Endothelial cell (in vitro differentiated cells): ENCODE data around the gene ARHGAP11B.
"Not testable (repeated sequence)": the region's sequence is repeated elsewhere in the genome, so short reads cannot be mapped to it uniquely, and the experiment has no call there.

Experiments used
- DNase-seq: peaks from one replicate; pipeline ENCODE4 v3.0.0; 2021; ENCODE audit warnings: low spot score
- H3K27ac Mint-ChIP-seq: one replicate; pipeline ENCODE4 v1.8.0; 2021; ENCODE audit warnings: mixed read lengths, inconsistent platforms; ENCODE audit not compliant: unreplicated experiment
- H3K27me3 Mint-ChIP-seq: one replicate; pipeline ENCODE4 v1.8.0; 2021; ENCODE audit warnings: mild to moderate bottlenecking, moderate library complexity, mixed read lengths, inconsistent platforms; ENCODE audit not compliant: unreplicated experiment
- H3K36me3 Mint-ChIP-seq: one replicate; pipeline ENCODE4 v1.8.0; 2021; ENCODE audit warnings: mild to moderate bottlenecking, low read depth, mixed read lengths, inconsistent platforms; ENCODE audit not compliant: unreplicated experiment
- H3K4me1 Mint-ChIP-seq: one replicate; pipeline ENCODE4 v1.8.0; 2021; ENCODE audit warnings: mild to moderate bottlenecking, mixed read lengths, inconsistent platforms; ENCODE audit not compliant: unreplicated experiment
- H3K4me3 Mint-ChIP-seq: one replicate; pipeline ENCODE4 v1.8.0; 2021; ENCODE audit warnings: mild to moderate bottlenecking, mixed read lengths, inconsistent platforms; ENCODE audit not compliant: unreplicated experiment
- H3K9me3 Mint-ChIP-seq: one replicate; pipeline ENCODE4 v1.8.0; 2021; ENCODE audit warnings: mixed read lengths, inconsistent platforms; ENCODE audit not compliant: unreplicated experiment
- long read RNA-seq: library from polyadenylated mRNA; unstranded; transcript quantifications from one replicate; pipeline ENCODE4 v2.0.0, GENCODE V29; 2020; ENCODE audit not compliant: unreplicated experiment
- TF ChIP-seq, protein P1 (sequence below): fragments of 200-600 bp; sonication (generic); IDR thresholded peaks from one replicate; pipeline ENCODE4 v1.5.0; 2021; ENCODE audit warnings: antibody characterized with exemption; ENCODE audit not compliant: unreplicated experiment

ARHGAP11B gene
- long read RNA-seq, partial matches to known transcripts: 2 of 5 reads
- long read RNA-seq, other reads (novel, unspliced or antisense): 2 of 5 reads

GRCh38 chr15:30625436-30626193 lies at the start of gene ARHGAP11B:
TSS of gene ARHGAP11B (plus strand) at chr15:30626128.
- peak within 1 kb of the TSS; percentile 98 for H3K4me3 Mint-ChIP-seq
- not testable (repeated sequence) for H3K9me3 Mint-ChIP-seq, H3K36me3 Mint-ChIP-seq, H3K27me3 Mint-ChIP-seq
- H3K27ac Mint-ChIP-seq: peak within 1 kb of the TSS; percentile 98
- H3K4me1 Mint-ChIP-seq: peaks cover 11% of the 10 kb centered on the region
- DNase-seq: peak; percentile 89

DNA sequence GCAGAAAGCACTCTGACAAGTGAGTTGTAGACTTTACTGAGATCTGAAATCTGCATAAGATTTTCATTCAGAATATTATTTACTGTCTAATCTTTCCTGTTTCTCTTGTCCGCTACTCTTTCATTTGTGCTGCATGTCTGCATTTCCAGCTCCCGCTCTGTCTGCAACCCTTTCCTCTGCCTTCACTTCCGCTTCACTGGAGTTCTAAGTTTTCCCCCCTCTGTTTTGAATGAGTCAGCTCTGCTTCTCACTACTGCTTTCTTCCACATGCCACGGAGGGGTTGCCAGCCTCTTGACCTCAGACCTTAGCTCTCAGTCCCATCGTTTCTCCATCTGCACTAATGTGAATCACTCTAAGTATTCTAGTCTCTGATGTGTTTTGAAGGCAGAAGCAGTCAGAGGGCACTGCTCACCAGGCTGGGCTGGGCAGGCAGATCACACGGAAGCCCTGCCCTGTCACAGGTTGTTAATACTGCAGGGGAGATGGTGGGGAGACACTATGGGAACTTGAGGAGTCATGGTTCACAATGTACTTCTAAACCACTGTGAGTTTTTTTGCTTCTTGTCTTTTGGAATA lies 46.4 kb upstream of the ARHGAP11B start:
- not testable (repeated sequence) for H3K9me3 Mint-ChIP-seq, H3K4me1 Mint-ChIP-seq, DNase-seq, H3K27me3 Mint-ChIP-seq, H3K36me3 Mint-ChIP-seq, H3K27ac Mint-ChIP-seq, H3K4me3 Mint-ChIP-seq

GRCh38 chr15:30580716-30581115 lies 45.2 kb upstream of the ARHGAP11B start:
- H3K27ac Mint-ChIP-seq, DNase-seq, H3K36me3 Mint-ChIP-seq, H3K27me3 Mint-ChIP-seq, H3K4me3 Mint-ChIP-seq, H3K4me1 Mint-ChIP-seq, H3K9me3 Mint-ChIP-seq: not testable (repeated sequence)

GRCh38 chr15:30598953-30599352 lies 27.0 kb upstream of the ARHGAP11B start:
- not testable (repeated sequence) for H3K36me3 Mint-ChIP-seq, H3K4me1 Mint-ChIP-seq, DNase-seq, H3K9me3 Mint-ChIP-seq, H3K27me3 Mint-ChIP-seq, H3K4me3 Mint-ChIP-seq, H3K27ac Mint-ChIP-seq

GRCh38 chr15:30603796-30604195 lies 22.1 kb upstream of the ARHGAP11B start, which contains the start of gene GOLGA8H:
TSS of gene GOLGA8H (plus strand) at chr15:30604028. CDS start at chr15:30604126, 98 bp downstream.
- not testable (repeated sequence) for H3K4me1 Mint-ChIP-seq, DNase-seq, H3K27ac Mint-ChIP-seq, H3K9me3 Mint-ChIP-seq, H3K27me3 Mint-ChIP-seq, H3K36me3 Mint-ChIP-seq, H3K4me3 Mint-ChIP-seq

DNA sequence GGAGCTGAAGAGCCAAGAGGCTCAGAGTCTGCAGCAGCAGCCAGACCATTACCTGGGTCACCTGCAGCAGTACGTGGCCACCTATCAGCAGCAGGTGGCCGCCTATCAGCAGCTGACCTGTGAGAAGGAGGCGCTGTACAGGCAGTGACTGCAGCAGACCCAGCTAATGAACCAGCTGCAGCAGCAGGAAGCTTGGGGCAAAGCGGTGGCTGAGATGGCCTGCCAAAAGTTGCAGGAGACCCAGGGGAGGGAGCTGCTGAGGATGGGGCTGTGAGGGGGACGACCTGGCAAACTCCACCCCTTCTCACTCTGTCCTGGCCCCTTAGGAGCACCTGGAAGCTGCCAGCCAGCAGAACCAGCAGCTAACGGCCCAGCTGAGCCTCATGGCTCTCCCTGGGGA lies 13.7 kb upstream of the ARHGAP11B start:
- not testable (repeated sequence) for H3K36me3 Mint-ChIP-seq, H3K27ac Mint-ChIP-seq, H3K4me1 Mint-ChIP-seq, H3K27me3 Mint-ChIP-seq, H3K9me3 Mint-ChIP-seq, DNase-seq, H3K4me3 Mint-ChIP-seq

- DNase-seq, H3K4me3 Mint-ChIP-seq, H3K27me3 Mint-ChIP-seq, H3K27ac Mint-ChIP-seq, H3K36me3 Mint-ChIP-seq, H3K4me1 Mint-ChIP-seq, H3K9me3 Mint-ChIP-seq: not testable (repeated sequence)
- TF ChIP-seq, protein P1, sequence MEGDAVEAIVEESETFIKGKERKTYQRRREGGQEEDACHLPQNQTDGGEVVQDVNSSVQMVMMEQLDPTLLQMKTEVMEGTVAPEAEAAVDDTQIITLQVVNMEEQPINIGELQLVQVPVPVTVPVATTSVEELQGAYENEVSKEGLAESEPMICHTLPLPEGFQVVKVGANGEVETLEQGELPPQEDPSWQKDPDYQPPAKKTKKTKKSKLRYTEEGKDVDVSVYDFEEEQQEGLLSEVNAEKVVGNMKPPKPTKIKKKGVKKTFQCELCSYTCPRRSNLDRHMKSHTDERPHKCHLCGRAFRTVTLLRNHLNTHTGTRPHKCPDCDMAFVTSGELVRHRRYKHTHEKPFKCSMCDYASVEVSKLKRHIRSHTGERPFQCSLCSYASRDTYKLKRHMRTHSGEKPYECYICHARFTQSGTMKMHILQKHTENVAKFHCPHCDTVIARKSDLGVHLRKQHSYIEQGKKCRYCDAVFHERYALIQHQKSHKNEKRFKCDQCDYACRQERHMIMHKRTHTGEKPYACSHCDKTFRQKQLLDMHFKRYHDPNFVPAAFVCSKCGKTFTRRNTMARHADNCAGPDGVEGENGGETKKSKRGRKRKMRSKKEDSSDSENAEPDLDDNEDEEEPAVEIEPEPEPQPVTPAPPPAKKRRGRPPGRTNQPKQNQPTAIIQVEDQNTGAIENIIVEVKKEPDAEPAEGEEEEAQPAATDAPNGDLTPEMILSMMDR: peak; percentile 13
Observed at GRCh38 chr15:30621342-30621741, 4.6 kb upstream of the ARHGAP11B start.

GRCh38 chr15:30626194-30626565 lies 252 bp downstream of the ARHGAP11B start:
- peak overlapping the region; percentile 98 for H3K4me3 Mint-ChIP-seq
- not testable (repeated sequence) for H3K9me3 Mint-ChIP-seq, H3K27me3 Mint-ChIP-seq, H3K36me3 Mint-ChIP-seq
- H3K4me1 Mint-ChIP-seq: peaks cover 11% of the 10 kb centered on the region
- DNase-seq: peak; percentile 11
- H3K27ac Mint-ChIP-seq: peak overlapping the region; percentile 98

DNA sequence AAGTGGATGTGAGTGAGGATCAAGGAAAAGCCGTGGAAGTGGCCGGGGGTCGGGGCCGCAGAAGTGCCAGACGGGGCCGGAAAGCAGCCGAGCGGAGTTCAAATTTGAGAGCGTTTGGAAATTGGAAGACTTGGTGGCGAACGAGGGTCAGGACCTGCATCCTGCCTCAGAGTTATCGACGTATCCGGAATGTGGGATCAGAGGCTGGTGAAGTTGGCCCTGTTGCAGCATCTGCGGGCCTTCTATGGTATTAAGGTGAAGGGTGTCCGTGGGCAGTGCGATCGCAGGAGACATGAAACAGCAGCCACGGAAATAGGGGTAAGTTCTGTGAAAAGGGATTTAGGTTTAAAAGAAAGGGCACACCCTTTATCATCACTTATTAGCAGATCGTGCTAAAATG lies 704 bp downstream of the ARHGAP11B start:
- Mint-ChIP-seq H3K27ac (peak overlapping the region; percentile 98), H3K4me1 (peaks cover 11% of the 10 kb centered on the region), H3K4me3 (peak overlapping the region; percentile 98)
- H3K9me3 Mint-ChIP-seq, H3K36me3 Mint-ChIP-seq, H3K27me3 Mint-ChIP-seq, DNase-seq: not testable (repeated sequence)
